H1 (cell line): Measurements from ENCODE around the gene TSPAN15. TPM values are rescaled to one million over a fixed set of nuclear protein-coding genes. Genes with fewer than 3 reads are reported as not detected.

Source experiments
- SIRT6 ChIP-seq: IDR thresholded peaks from one replicate; pipeline ENCODE4 v1.7.1; 2012; ENCODE audit warnings: low read length, inconsistent platforms
- polyA plus RNA-seq, 7 experiments: library from polyadenylated mRNA; depleted of rRNA in 3 of 7; stranded (reverse) in 5 of 7; unstranded in 2 of 7; fragments of >200 nt in 5 of 7; fragments of 200-250 nt in 2 of 7; gene quantifications; 1 replicate in 5 of 7; 2 replicates in 1 of 7; 4 replicates in 1 of 7; pipeline versions ENCODE4 v1.2.1 to v1.2.3, GENCODE V29; 2011 to 2013; ENCODE audit warnings: missing spikeins in 2 of 7, mixed read lengths in 2 of 7
- total RNA-seq: library from RNA; stranded (reverse); fragmentation: NEBNext Ultra II Directional; extraction: Animal tissue kit (Norgen Biotek cat#: 25700); gene quantifications from 2 replicates; pipeline ENCODE4 v1.2.1, GENCODE V29; 2021

Gene TSPAN15
- total and polyA plus RNA-seq, 2 of the 8 experiments (the other 6 are each of a cell fraction or from before 2014, with no cell fraction given) = 9.7 to 20.0 TPM

DNA sequence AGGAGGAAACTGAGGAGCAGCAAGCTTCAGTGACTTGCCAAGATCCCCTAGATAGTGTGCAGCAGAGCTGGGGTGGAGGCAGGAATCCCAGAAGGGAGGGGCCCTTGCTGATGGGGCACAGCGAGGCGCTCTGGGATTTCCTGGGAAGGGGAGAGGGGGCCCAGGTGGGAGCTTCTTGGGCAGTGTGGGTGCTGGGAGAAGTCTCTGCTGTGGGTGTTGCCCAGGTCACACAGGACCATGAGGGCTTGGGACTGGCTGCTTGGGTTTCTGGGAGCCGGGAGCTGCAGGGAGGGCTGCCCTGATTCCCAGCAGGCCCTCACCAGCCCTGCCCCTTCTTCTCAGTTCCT, 55.2 kb downstream of the TSPAN15 start (continued):
- TF ChIP-seq SIRT6 = no peak
